Right renal pelvis (tissue), 4 donors: ENCODE measurements around the gene NRIP1. TPM values are rescaled to one million over a fixed set of nuclear protein-coding genes. Genes with fewer than 3 reads are reported as not detected.

ENCODE experiments used
- DNase-seq, 4 donors: peaks; one replicate each; pipeline ENCODE4 v3.0.0-alpha.2; 2013; ENCODE audit warnings: low read depth in 4 of 4, low spot score in 3 of 4, missing footprints in 1 of 4
- polyA plus RNA-seq, 4 donors: library from polyadenylated mRNA; unstranded; fragments of 120-200 nt; gene quantifications; one replicate each; pipeline ENCODE4 v1.2.1, GENCODE V29; 2013; ENCODE audit not compliant: insufficient read length in 4 of 4

Gene NRIP1
- polyA plus RNA-seq, 4 donors, result 55.9 to 71.9 (median 65.3) TPM

GRCh38 chr21:15071009-15071408, 6.2 kb upstream of the NRIP1 start:
- DNase-seq, result no peak

- no peak for DNase-seq
Measured at GRCh38 chr21:15066123-15066575, 1.3 kb upstream of the NRIP1 start.

GRCh38 chr21:15065392-15066122, 757 bp upstream of the NRIP1 start:
- peak in 1 of 4 donors; percentile 68 for DNase-seq

GRCh38 chr21:15063814-15064575, 805 bp downstream of the NRIP1 start:
- DNase-seq, result no peak

DNA sequence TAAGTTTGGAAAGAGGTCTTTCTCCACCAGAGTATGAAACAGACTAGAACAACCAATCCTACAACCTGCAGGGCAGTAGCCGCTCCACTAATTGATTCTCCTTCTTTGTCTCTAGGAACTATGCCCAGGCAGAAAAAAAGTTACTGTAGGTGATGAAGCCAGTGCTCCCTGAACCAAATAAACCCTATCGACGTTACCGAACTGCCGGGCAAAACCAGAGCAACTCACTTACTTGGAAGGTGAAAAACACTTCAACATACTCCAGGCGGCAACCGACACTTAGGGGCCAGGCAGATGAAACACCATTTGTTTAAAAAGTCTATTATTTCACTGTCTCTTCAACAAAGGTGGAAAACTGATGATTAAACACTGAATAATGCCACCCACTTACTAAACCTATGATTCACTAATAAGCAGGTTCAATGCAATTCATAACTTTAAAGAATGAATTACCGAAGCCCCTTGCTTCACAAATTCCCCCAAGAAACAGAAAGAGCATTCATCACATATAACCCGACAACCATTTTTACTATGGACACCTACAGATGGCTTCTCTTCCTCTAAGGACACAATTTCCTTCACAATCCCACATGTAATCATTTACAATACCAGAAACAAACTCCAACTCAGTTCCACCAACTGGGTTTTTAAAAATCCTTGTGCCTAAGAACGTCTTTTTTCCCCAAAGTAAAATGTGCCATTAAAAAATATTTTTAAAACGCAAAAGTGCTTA, 1.6 kb downstream of the NRIP1 start:
- DNase-seq, result no peak

GRCh38 chr21:15062606-15062965, 2.2 kb downstream of the NRIP1 start:
- no peak for DNase-seq

DNA sequence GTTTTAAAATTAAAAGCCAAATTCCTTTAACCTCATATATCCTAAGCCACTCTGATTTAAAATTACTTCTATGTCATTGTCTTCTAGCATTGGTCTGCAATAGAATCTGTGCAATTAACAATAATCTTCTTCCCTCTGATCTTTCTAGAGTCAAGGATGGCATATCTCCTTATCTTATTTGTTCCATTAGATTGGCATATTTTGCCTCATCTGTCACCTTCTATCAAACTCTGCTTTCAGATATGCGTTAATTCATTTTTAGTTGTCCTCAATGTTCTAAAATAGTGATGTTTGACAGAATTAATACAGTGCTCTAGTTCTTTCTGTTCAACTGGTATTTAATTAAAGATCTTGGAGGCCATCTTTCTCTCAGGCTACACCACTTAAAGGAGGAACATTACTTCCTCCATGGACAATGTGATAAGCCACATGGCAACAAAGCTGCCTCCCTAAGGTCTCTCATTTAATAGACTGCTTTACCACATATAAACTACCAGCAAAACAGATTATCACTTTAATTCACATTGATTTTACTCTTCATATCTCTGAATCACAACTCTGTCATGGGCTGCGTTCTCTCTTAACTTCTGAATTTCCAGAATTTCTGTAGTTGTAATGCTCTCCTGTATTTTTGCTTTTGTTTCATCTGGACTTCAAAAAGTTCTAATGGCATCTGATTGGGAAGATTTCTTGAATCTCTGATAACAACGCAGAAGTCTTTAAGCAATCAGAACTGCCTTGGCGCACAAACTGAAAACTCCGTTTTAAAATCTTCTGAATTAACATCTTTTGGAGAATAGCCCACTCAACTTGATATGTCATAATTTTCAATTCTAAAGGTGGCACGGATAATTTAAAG, 2.8 kb downstream of the NRIP1 start:
- DNase-seq, result no peak

DNA sequence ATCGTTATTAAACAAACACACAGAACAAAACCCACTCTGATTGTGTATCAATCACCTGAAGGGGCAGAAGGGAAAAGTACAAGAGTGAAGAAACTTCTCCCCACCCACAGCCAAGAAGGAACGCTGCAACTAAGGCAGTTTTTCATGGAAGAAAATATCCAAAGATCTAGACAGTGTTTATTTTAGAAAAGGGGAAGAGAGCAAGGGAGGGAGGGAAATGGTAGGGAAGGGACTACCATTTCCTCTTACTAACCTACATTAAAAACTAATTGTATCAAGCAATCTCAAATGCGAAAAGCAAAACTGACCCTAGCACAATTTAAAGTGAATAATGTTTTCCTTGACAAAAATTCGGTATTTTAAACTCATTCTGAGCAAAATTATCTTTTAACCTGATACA, 3.5 kb downstream of the NRIP1 start:
- DNase-seq, result no peak

DNA sequence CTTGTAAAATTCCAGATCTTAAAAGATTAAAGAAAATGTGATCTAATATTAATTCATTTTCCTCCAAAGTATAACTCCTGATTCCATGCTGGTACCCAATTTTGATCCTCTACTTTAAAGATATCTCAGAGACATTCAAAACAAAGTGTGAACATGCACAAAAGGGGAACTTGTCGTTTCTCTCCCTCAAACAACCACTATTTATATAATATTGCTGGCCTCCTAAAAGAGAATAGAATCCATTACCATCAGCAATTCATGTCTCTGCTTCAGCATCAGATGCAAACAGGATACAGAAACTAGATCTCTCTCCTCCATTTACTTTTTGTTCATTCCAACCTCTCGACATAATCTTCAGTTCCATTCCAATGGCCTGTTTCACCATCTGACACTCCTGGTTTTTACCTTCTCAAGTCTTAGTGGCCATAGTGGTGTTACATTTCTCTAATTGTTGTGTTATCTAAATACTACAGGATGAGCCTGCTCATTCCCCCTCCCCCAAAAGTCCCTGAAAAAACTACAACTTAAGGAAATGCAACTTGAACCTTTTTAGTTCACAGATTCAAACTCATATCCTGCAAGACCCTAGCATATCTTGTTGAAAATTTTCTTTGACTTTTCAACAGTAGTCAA, 4.1 kb downstream of the NRIP1 start:
- no peak for DNase-seq

GRCh38 chr21:15059397-15059796, 5.4 kb downstream of the NRIP1 start:
- DNase-seq, result no peak

DNA sequence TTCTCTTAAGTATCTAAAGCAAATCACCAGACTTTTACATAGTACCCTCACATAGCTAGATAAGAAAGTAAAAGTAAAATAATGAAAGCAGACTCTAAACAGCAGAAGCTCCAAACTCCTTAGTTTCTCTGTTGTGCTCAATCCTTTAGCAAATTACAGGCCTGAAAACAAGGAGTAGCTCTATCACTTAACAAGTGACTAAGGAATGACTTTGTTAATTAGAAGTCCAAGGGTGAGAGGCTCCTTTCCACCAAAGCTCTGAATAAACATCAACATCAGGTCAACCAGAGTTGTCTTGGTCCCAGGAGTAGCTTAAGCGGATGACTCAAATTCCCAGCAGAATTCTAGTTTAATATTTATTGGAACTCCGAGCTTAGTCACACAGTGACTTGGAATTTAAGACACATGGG, 5.9 kb downstream of the NRIP1 start:
- no peak for DNase-seq

GRCh38 chr21:15057285-15057684, 7.5 kb downstream of the NRIP1 start:
- no peak for DNase-seq

- DNase-seq, result no peak
Measured at GRCh38 chr21:15054606-15055239, 10.1 kb downstream of the NRIP1 start.

DNA sequence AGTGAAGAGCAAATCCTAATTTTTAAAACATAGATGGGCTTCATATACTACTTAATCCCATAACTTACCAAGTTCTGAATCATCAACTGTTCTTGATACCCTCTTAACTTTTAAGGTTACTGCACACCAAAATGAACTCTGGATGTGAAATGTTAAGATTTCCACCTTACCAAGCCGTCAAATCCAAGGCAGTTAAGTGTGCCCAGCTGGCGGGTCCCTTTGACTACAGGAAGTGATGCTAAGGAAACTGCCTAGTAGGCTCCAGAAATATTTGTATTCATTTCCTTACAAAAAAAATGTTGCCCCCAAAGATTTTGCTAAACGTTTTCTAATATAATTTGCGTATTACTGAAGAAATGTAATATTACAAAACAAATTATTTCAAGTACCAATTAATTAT, 10.7 kb downstream of the NRIP1 start:
- DNase-seq, result no peak

DNA sequence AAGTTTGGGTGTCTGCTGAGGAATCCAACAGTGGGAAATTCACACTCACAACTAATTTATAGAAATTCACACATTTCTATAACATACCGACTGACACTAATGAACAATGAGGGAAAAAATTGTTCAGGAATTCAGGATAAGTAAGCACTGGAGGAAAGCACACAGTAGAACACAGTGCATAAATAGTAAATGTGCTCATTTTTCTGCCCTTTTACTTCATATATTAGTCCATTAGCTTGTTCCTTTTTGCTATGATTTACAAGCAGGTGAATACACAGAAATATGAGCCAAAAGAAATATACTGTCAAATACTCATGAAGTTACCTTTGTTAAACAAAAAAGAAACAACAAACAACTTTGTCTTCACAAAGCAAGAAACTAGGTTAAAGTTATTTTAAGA, 11.3 kb downstream of the NRIP1 start:
- no peak for DNase-seq

DNA sequence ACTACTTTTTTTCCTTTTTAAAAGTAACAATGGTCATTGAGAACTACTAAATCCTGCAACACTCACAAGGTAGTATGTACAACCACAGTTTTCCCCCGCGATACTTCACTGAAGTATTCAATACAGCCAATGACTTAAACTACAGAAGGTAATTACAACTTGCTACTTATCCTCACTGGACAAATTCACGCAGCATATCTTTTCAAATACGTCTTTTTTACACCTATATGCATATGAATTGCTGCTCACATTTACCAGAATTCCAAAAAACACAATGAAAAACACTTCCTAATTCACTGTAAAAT, 12.4 kb downstream of the NRIP1 start:
- DNase-seq, result no peak

GRCh38 chr21:15051644-15052458, 12.9 kb downstream of the NRIP1 start:
- no peak for DNase-seq

DNA sequence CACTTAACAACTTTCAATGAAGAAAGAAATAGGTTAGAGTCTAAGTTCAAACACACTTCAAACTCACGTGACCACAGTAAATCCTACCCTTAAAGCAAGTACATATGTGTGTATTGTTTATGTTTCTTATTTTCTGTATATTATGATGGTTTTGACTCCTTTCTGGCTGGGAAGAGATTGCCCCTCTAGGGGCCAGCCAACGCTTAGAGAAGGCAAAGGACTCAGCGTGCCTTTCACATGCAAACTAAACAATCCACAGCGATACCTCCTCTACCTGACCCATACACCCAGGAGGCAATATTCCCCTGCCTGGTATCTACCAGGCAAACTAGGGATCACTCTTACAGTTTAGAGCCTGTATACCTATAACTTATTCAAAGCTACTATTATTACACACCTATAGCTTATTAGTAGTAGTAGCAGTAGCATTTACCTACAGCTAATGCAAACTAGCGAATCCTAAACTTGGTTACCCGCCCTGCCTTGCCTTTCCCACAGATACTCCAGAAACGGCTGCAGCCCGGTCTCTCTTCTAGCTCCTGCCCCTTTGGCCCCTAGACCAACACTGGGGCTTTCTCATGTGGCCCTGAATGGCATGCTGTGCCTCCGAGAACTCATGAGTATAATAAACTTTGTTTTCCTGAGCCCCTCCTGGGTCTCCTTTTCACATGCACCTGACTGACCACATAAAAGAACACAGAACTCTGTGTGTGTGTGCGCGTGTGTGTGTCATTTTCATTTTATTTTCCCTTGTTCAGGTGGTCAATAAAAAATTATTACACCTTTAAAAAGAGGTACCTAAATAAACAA, 14.0 kb downstream of the NRIP1 start:
- no peak for DNase-seq
